ENCODE data around the gene TMEM52B. TPM values are rescaled to one million over a fixed set of nuclear protein-coding genes. Genes with fewer than 3 reads are reported as not detected.

The TMEM52B gene
- total RNA-seq, 6 donors from 2014 or later: 0.55 to 2.7 (median 1.1) TPM; not detected in 1

GRCh38 chr12:10135126-10135525 is 43.7 kb upstream of the TMEM52B start:
- TF ChIP-seq POLR2AphosphoS5 (IDR thresholded peaks at IDR 0.05): no peak
- no peak for TF ChIP-seq EP300 (IDR thresholded peaks at IDR 0.05)
- TF ChIP-seq CTCF (IDR thresholded peaks at IDR 0.05): no peak
- TF ChIP-seq POLR2A (IDR thresholded peaks at IDR 0.05): no peak
- ATAC-seq (ENCODE audit: low FRiP score in 2 of 2) (no peak), DNase-seq (no peak)
- H3K27me3 ChIP-seq: no peaks in the 10 kb centered on the region
- no peak overlapping the region for H3K27ac ChIP-seq
- H3K36me3 ChIP-seq: no peaks in the 10 kb centered on the region
- WGBS, 2 donors: 80 to 81% methylated on average over 4 of the region's 4 CpGs
- no peak overlapping the region for H3K4me3 ChIP-seq
- no peaks in the 10 kb centered on the region for H3K9me3 ChIP-seq
- peaks cover 0 to 16% (median 4%) of the 10 kb centered on the region in 4 donors for H3K4me1 ChIP-seq

GRCh38 chr12:10136637-10137205 is 42.1 kb upstream of the TMEM52B start:
- no peak overlapping the region for H3K4me3 ChIP-seq

GRCh38 chr12:10140001-10140400 is 38.8 kb upstream of the TMEM52B start:
- H3K4me3 ChIP-seq: no peak overlapping the region
- no peaks in the 10 kb centered on the region for H3K27me3 ChIP-seq
- TF ChIP-seq EP300 (IDR thresholded peaks at IDR 0.05) (no peak), CTCF (IDR thresholded peaks at IDR 0.05) (peak; percentile 26 to 74 (median 64))
- ATAC-seq (ENCODE audit: low FRiP score in 2 of 2): peak in 1 of 2 donors; percentile 75
- 12 to 17% methylated on average over 2 of the region's 2 CpGs for WGBS, 2 donors
- H3K36me3 ChIP-seq: no peaks in the 10 kb centered on the region
- H3K4me1 ChIP-seq: no peaks in the 10 kb centered on the region
- no peaks in the 10 kb centered on the region for H3K9me3 ChIP-seq
- DNase-seq: peak in 1 of 2 donors; percentile 58
- no peak overlapping the region for H3K27ac ChIP-seq

More at GRCh38 chr12:10136637-10137205, 42.1 kb upstream of the TMEM52B start:
- peaks cover 0 to 8% (median 0%) of the 10 kb centered on the region in 4 donors for H3K4me1 ChIP-seq
- no peak for TF ChIP-seq POLR2AphosphoS5 (IDR thresholded peaks at IDR 0.05)
- no peak for TF ChIP-seq POLR2A (IDR thresholded peaks at IDR 0.05)
- TF ChIP-seq EP300 (IDR thresholded peaks at IDR 0.05): no peak
- TF ChIP-seq CTCF (IDR thresholded peaks at IDR 0.05): no peak
- H3K27me3 ChIP-seq: no peaks in the 10 kb centered on the region
- no peak overlapping the region for H3K27ac ChIP-seq
- no peak for DNase-seq
- H3K9me3 ChIP-seq: no peaks in the 10 kb centered on the region
- no peaks in the 10 kb centered on the region for H3K36me3 ChIP-seq
- WGBS, 2 donors: 77 to 89% methylated on average over 13 of the region's 13 CpGs
- ATAC-seq (ENCODE audit: low FRiP score in 2 of 2): no peak

GRCh38 chr12:10142976-10143589 is 35.7 kb upstream of the TMEM52B start:
- H3K4me3 ChIP-seq: no peak overlapping the region
- H3K4me1 ChIP-seq: no peaks in the 10 kb centered on the region
- TF ChIP-seq POLR2A (IDR thresholded peaks at IDR 0.05): no peak
- no peak for TF ChIP-seq POLR2AphosphoS5 (IDR thresholded peaks at IDR 0.05)
- no peak for TF ChIP-seq CTCF (IDR thresholded peaks at IDR 0.05)
- no peak for TF ChIP-seq EP300 (IDR thresholded peaks at IDR 0.05)
- WGBS, 2 donors: 0 to 3% methylated on average over 1 of the region's 1 CpG
- no peaks in the 10 kb centered on the region for H3K36me3 ChIP-seq
- H3K9me3 ChIP-seq: no peaks in the 10 kb centered on the region
- DNase-seq (no peak), ATAC-seq (ENCODE audit: low FRiP score in 2 of 2) (no peak)
- no peak overlapping the region for H3K27ac ChIP-seq
- no peaks in the 10 kb centered on the region for H3K27me3 ChIP-seq

Measured in upper lobe of left lung (tissue), 6 donors.